Muscle layer of colon (tissue), 2 donors: Measurements from ENCODE around the gene ACSF3.

Experiments used
- H3K27ac ChIP-seq: one replicate; pipeline ENCODE4 v1.7.0; 2013; ENCODE audit warnings: low read depth, mild to moderate bottlenecking, low read length, moderate library complexity
- H3K27me3 ChIP-seq, 2 donors: one replicate each; pipeline ENCODE4 v1.7.0; 2013; ENCODE audit warnings: low read length in 2 of 2, mild to moderate bottlenecking in 2 of 2; ENCODE audit not compliant: insufficient read depth in 2 of 2, control insufficient read depth in 1 of 2
- H3K36me3 ChIP-seq: one replicate; pipeline ENCODE4 v1.7.0; 2013; ENCODE audit warnings: mild to moderate bottlenecking, low read length; ENCODE audit not compliant: insufficient read depth
- H3K4me1 ChIP-seq: one replicate; pipeline ENCODE4 v1.7.0; 2013; ENCODE audit warnings: mild to moderate bottlenecking, low read length; ENCODE audit not compliant: insufficient read depth
- H3K4me3 ChIP-seq, 2 donors: one replicate each; pipeline ENCODE4 v1.7.0; 2013; ENCODE audit warnings: low read length in 2 of 2, low read depth in 1 of 2, mild to moderate bottlenecking in 1 of 2, moderate library complexity in 1 of 2
- H3K9ac ChIP-seq: one replicate; pipeline ENCODE4 v1.7.0; 2013; ENCODE audit warnings: low read length
- H3K9me3 ChIP-seq: one replicate; pipeline ENCODE4 v1.7.0; 2013; ENCODE audit warnings: mild to moderate bottlenecking, low read length
- donor health status: abdominal sarcoma.
- donor health status: Adenocarcinoma of cecum.

Gene ACSF3

GRCh38 chr16:89147085-89147817 lies 53.6 kb downstream of the ACSF3 start:
- no peak overlapping the region for H3K27ac ChIP-seq
- H3K9ac ChIP-seq, result no peak overlapping the region
- H3K36me3 ChIP-seq, result peaks cover 26% of the 10 kb centered on the region
- H3K27me3 ChIP-seq, result no peaks in the 10 kb centered on the region
- H3K4me3 ChIP-seq, result no peak overlapping the region
- H3K9me3 ChIP-seq, result no peaks in the 10 kb centered on the region
- no peaks in the 10 kb centered on the region for H3K4me1 ChIP-seq

DNA sequence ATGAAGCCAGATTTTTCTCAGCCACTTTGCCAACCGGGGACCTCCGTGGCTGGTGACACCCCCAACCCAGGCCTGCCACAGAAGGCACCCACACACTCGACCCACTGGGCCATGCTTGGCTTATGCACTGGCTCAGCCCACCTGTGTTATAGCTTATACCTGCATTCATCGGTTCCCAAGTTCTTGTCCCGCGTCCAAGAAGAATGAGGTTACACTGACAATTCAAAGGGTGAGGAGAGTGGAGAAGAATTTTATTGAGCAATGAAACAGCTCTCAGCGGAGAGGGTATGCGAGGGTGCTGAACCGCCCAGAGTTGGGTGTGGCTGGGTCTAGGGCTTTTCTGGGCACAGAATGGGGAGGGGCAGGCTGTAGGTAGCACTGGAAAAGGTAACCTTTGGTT lies 55.7 kb downstream of the ACSF3 start:
- Histone ChIP-seq H3K4me1 (no peaks in the 10 kb centered on the region), H3K4me3 (no peak overlapping the region), H3K9ac (no peak overlapping the region), H3K27me3 (no peaks in the 10 kb centered on the region), H3K36me3 (peaks cover 23% of the 10 kb centered on the region), H3K9me3 (no peaks in the 10 kb centered on the region), H3K27ac (no peak overlapping the region)

- Histone ChIP-seq H3K36me3 (peaks cover 23% of the 10 kb centered on the region), H3K4me3 (no peak overlapping the region), H3K9ac (no peak overlapping the region), H3K27ac (no peak overlapping the region), H3K27me3 (no peaks in the 10 kb centered on the region), H3K9me3 (no peaks in the 10 kb centered on the region), H3K4me1 (peaks cover 8% of the 10 kb centered on the region)
Measured at GRCh38 chr16:89150090-89150835, 56.6 kb downstream of the ACSF3 start.

DNA sequence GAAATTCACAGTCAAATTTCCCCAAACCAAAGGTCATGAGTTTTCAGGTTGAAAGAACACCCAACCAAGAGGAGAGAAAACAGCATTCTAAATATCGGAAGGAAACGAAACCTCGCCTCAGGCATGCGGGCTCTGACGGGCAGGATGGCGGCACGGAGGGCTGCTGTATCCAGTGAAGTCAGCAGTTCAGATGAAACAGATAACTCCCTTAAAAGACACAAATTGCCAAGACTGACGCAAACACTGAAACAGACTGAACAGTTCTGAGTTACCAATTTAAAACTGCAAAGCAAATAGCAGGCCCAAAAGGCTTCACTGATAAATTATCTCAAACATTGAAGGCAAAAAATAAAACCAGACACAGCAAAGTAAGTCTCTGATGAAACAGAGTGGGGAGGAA lies 57.3 kb downstream of the ACSF3 start:
- Histone ChIP-seq H3K4me1 (peaks cover 14% of the 10 kb centered on the region), H3K36me3 (peaks cover 22% of the 10 kb centered on the region), H3K27ac (no peak overlapping the region), H3K4me3 (no peak overlapping the region), H3K27me3 (no peaks in the 10 kb centered on the region), H3K9me3 (no peaks in the 10 kb centered on the region), H3K9ac (no peak overlapping the region)

DNA sequence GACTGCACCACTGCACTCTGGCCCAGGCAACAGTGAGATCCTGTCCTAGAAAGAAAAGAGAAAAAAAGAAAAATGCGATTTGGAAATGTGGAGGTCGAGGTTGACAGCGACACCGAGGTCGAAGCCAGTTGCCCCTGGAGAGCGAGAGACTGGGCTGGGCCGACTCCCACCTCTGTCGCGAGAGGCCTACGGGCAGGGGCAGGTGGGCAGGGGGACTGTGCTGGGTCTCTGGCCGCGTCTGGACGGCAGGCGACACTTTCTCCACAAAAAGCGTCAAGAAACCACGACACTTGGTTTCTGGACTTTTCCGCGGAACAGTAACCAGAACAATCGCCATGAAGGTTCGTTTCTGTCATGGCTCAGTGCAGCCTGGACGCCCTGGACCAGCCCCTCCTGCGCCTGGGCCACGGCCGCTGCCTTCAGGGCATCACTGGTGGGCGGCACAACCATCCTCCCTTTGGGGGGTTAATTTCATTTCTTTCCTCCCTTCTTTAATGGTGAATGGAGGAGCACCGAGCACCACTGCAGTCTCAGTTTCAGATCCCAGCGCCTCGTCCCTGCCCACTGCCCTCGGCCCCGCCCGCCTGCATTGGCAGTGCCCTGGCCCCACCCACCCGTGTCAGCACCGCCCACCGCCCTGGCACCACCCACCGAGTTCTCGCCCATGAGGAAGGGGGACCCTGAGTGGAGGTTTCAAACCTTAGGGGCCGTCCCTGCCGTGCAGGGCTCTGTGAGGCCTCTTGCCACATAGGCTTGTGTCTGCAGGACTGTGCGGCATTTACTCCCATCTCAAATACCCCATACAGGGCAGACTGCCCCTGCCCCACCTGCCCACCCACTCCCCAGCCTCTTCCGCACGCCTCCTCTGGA lies 59.4 kb downstream of the ACSF3 start:
- Histone ChIP-seq H3K4me3 (no peak overlapping the region), H3K27ac (no peak overlapping the region), H3K9me3 (no peaks in the 10 kb centered on the region), H3K36me3 (peaks cover 14% of the 10 kb centered on the region), H3K27me3 (no peaks in the 10 kb centered on the region), H3K9ac (no peak overlapping the region), H3K4me1 (peaks cover 16% of the 10 kb centered on the region)

- Histone ChIP-seq H3K4me1 (peaks cover 16% of the 10 kb centered on the region), H3K36me3 (peaks cover 14% of the 10 kb centered on the region)
Measured at GRCh38 chr16:89153848-89154271, 60.2 kb downstream of the ACSF3 start.

GRCh38 chr16:89154390-89155183 lies 60.9 kb downstream of the ACSF3 start:
- peaks cover 16% of the 10 kb centered on the region for H3K4me1 ChIP-seq
- no peak overlapping the region for H3K4me3 ChIP-seq
- no peaks in the 10 kb centered on the region for H3K27me3 ChIP-seq
- no peak overlapping the region for H3K27ac ChIP-seq
- no peak overlapping the region for H3K9ac ChIP-seq
- peaks cover 14% of the 10 kb centered on the region for H3K36me3 ChIP-seq
- H3K9me3 ChIP-seq, result no peaks in the 10 kb centered on the region

More at GRCh38 chr16:89153848-89154271, 60.2 kb downstream of the ACSF3 start:
- Histone ChIP-seq H3K27me3 (no peaks in the 10 kb centered on the region), H3K4me3 (no peak overlapping the region), H3K9ac (no peak overlapping the region), H3K27ac (no peak overlapping the region), H3K9me3 (no peaks in the 10 kb centered on the region)

DNA sequence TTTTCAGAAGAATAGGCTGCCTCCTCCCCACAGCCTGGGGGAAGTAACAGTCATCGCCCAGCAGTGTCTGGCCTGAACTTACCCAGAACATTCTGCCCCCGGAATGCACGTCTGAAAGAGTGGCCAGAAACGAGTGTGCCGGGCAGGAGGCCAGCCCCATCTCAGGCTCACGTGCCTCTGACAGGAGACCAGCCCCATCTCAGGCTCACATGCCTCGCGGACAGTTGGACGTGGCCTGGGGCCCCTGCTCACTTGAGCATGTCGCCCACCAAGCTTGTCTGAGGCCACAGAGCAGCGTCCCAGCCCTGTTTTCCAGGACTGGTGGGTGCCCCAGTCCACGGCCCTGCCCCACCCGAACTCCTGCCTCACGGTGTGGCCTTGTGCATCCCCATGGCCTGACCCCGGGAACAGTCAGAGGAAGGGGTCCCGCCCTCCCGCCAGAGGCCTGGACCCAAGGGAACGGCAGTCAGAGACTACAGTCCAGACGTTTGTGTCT lies 61.6 kb downstream of the ACSF3 start:
- peaks cover 11% of the 10 kb centered on the region for H3K36me3 ChIP-seq
- no peaks in the 10 kb centered on the region for H3K27me3 ChIP-seq
- peaks cover 16% of the 10 kb centered on the region for H3K4me1 ChIP-seq
- H3K27ac ChIP-seq, result no peak overlapping the region
- no peak overlapping the region for H3K9ac ChIP-seq
- no peak overlapping the region for H3K4me3 ChIP-seq
- H3K9me3 ChIP-seq, result no peaks in the 10 kb centered on the region

DNA sequence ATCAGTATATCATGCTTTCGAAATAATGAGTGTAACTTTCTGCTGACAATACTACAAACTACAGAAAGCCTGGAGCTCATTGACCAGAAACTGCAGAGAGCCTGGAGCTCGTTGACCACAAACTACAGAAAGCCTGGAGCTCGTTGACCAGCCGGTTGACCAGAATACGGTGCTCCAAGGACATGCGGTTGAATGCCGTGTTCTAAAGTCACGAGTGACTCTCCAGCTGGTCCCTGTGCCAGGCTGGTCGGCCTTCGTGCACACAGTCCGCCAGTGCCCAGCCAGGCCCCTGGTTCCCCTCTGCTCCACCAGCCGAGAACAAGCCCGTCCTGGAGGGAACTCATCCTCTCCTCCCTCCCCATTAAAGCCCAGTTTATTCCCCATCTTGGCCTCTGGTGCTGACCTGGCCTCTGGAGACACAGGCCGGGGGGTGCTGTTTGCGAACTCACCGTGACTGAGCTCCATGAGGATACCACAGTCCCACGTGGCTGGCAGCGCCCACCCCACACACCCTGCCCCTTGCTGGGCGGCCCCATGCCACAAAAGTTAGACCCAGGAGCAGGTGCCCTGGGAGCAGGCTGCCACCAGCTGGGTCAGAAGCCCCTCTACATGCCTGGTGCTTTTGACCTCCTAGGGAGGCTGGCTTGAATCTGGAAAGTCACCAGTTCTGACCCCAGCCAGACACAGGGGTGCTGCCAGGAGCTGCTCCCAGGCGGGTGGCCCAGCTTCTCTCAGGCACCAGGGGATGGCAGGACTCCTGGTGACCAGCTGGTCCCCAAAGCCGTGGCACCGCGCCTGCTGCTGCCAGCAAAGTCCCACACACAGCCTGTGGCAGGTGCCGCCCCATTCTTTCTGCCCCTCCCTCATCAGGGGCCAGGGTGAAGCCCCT lies 62.4 kb downstream of the ACSF3 start:
- Histone ChIP-seq H3K9me3 (no peaks in the 10 kb centered on the region), H3K9ac (no peak overlapping the region), H3K4me1 (peaks cover 16% of the 10 kb centered on the region), H3K27me3 (no peaks in the 10 kb centered on the region), H3K4me3 (no peak overlapping the region), H3K27ac (no peak overlapping the region), H3K36me3 (peaks cover 6% of the 10 kb centered on the region)
